Activated gamma-delta T cell treated with Interleukin-2 at 50 U/mL for 16 hours (primary cell): Measurements from ENCODE around the gene FTL.

ENCODE experiments used
- DNase-seq: peaks from one replicate; pipeline ENCODE4 v3.0.0-alpha.2; 2020

The FTL gene

DNA sequence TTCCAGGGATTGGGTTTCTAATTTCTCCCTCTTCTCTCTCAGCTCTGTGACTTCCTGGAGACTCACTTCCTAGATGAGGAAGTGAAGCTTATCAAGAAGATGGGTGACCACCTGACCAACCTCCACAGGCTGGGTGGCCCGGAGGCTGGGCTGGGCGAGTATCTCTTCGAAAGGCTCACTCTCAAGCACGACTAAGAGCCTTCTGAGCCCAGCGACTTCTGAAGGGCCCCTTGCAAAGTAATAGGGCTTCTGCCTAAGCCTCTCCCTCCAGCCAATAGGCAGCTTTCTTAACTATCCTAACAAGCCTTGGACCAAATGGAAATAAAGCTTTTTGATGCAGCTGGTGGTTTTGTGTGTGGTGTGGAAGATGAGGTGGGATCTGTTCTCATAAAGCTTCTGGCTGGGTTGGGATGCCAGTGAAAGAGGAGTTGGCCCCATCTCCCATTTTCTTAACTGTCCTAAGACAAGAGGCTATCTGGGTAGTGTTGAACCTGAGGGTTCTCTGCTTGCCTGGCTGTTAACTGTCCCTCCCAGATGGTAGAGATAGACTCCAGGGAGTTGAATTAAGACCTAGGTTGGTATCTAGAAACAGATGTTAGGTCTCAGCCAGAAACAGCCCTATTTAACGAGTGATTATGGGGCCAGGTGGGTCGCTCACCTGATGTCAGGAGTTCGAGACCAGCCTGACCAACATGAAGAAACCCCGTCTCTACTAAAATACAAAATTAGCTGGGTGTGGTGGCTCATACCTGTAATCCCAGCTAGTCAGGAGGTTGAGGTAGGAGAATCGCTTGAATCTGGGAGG, 1.6 kb downstream of the FTL start:
- DNase-seq, result no peak

DNA sequence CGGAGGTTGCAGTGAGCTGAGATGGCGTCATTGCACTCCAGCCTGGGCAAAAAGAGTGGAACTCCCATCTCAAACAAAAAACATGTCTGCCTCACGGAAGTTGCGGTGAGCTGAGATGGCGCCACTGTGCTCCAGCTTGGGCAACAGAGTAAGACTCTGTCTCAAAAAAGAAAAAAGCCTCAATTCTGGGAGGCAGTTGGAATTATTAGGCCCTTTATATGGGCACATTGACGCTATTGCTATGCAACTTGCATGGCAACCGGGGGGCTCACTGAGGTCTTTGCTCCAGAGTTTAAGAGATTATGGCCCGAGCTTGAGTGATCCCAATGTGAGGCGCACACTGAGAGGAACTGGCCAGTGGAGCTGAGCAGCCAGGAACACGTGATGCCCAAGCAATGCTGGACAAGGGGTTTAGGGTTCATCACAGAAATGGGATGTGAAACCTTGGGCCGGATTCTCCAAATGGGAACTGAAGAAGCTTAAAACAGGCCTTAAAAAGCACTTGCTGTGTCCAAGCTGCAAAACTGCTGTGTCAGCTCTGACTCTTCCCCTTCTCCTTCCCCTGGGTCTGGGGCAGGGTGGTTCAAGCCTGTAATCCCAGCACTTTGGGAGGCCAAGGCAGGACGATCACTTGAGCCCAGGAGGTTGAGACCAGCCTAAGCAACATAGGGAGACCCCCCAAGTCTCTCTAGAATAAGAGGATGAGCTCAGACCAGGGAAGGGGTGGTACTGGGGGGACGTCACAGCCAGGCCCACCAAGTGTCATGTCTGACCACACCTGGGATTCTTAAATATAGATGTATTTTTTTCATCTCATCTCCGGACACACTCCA, 2.5 kb downstream of the FTL start:
- DNase-seq, result no peak

DNA sequence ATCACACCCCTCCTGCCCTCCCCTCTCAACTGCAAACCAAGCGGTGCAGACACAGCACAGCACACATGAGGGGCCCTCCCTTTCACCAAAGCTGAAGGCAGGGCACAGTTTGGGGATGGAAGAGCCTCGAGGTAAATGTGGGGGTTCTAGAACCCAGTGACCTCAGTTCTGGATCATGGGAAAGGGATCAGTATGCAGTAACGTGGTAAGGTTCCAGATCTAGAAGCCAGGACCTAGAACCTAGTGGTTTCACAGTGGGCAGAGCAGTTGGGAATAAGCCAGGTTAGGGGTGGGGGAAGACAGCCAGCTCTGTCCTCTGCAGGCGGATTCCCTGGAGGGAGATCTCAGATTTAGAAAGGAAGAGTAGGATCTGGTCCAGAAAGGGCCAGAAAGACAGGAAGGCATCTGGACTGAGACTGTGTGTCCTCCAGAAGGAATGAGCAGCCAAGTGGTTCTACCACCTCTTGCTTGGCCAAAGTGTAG, 3.1 kb downstream of the FTL start:
- DNase-seq, result no peak

DNA sequence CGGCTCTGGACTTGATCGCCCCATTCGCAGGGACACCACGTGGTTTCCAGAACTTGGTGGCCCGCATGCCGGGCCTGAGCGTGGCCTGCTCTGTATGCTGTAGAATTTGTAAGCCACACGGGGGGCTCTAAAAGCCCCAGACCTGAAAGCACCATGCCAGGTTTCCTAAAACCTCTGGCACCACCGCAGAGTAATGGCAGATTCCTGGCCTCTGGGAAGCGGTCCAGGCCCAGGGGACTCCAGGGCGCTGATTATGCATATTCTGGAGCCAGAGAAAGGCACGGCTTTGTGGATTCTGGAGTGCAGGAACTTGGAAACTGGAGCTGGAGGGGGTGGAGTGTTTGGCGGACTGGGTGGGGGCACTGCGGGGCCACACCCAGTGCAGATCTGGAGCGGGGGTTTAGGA, 3.7 kb downstream of the FTL start:
- DNase-seq, result no peak

DNA sequence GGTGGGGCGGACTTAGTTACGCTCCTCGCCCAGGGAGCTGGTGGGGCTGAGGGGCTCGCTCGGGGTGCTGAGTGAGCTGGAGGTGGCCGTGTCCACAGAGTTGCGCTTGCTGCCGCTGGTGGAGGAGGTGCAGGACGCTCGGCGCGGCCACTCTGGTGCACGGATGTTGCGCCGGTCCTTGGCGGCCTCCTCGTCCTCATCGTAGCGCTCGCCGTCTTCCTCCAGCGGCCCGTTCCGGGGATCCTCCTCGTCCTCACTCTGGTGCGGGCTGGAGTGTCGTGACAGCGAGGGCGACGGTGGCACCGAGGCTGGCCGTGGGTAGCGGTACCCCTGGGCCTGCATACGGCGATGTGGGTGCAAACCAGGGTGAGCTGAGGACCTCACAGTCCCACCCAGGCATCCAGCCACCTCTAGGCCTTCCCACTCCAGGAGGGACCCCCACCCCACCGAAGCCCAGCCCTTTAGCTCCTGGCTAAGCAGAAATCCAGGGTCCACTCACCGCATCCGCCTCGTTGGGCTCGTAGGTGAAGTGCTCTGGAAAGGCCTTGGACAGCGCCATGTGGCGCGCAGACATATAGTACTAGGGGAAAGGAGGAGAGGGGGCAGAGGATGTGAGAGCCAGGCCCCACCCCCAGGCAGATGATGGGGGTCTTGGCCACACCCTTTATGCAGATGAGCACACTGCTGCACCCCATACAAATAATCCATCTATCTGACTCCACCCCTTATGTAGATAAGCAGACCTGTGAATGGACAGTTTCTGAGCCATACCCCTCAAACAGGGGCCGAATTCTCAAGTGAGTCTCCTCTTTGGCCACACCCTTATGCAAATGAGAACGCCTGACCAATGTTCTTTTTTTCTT, 4.4 kb downstream of the FTL start:
- no peak for DNase-seq

DNA sequence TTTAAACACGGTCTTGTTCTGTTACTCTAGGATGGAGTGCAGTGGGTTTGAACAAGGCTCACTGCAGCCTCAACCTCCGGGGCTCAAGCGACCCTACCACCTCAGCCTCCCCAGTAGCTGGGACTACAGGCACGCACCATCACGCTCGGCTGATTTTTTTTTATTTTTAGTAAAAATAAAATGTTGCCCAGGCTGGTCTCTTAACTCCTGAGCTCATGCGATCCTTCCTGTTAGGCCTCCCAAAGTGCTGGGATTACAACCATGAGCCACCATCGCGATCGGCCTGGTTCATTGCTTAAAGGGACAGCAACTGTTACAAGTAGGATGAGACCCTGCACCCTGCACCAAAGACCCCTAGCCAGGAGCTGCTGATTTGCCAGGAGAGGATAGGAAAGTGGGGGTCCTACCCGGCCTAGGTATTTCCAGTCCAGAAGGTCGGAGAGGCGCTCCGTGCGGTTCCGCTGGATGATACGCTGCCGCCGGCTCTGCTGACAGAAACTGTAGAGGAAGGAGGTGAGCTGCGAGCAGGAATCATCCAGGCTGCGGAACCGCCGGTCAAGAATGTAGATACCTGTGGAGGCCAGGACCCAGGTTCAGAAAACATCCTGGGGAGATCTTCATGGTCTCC, 5.1 kb downstream of the FTL start:
- no peak for DNase-seq

DNA sequence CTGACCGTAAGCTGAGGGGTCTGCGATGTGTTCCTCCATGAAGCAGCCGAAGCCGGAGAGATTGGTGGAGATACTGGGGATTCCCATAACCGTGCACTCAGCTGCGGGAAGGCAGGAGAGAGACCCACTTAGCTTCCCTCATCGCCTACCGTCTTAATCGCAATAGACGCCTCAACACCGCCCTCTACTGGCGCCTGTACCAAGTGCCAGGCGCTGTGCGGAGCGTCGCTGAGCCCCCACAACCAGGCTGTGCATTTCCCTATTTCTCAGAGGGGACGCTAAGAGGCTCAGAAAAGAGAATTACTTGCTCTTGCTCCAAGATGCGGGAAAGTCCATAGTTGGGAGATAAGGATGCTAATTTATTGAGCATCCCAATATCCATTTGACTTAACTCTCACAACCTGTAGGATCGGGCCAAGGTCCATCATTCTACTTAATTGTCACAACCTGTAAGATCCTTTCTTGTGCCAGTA, 5.8 kb downstream of the FTL start:
- DNase-seq, result peak; percentile 83

DNA sequence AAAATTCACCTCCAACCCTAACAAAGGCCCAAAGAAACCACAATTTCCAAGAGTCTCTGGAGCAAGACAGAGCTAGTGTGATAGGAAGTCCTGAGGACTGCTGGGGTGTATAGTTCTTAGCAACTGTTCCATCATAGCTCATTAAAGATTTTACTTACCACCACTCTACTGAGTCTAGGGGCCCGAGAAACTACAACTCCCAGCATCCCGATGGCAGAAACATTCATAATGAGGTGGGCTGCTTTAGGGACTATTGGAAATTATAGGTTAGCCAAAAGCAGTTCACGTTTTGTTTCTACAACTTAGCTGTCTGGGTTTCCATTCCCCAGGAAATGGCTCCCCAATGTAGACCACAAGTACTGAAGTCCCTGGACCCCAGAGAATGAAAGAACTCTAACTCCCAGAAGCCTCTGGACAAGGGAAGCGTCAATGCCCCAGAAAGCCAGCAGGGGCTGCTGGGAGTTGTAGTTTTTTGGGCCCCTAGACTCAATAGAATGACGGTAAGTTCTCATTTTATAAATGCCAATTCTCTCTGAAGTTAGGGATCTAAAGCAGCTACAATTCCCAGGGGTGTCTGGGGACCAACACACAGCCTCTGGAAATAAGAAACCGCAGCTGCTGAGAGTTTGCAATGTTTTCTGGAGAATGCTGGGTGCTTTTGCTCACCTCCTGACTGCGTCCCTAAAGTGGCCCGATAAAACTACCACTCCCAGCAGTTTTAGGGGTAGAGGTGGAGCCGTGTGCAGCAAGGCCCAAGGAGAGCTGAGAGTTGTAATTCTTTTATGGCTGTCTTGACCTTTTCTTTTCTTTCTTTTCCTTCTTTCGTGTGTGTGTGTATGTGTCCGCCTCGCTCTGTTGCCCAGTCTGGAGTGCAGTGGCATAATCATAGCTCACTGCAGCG, 11.1 kb downstream of the FTL start:
- DNase-seq, result no peak

DNA sequence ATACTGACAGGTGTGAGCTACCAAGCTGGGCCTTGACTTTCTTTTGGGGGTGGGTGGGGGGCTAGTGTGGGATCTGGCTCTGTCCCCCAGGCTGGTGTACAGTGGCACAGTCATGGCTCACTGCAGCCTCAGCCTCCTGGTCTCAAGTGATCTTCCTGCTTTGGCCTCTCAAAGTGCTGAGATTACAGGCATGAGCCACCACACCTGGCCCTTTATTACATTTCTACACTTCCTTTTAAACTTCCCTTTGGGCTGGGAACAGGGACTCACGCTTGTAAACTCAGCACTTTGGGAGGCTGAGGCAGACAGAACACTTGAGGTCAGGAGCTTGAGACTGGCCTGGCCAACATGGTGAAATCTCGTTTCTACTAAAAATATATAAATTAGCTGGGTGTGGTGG, 12.0 kb downstream of the FTL start:
- DNase-seq, result no peak

DNA sequence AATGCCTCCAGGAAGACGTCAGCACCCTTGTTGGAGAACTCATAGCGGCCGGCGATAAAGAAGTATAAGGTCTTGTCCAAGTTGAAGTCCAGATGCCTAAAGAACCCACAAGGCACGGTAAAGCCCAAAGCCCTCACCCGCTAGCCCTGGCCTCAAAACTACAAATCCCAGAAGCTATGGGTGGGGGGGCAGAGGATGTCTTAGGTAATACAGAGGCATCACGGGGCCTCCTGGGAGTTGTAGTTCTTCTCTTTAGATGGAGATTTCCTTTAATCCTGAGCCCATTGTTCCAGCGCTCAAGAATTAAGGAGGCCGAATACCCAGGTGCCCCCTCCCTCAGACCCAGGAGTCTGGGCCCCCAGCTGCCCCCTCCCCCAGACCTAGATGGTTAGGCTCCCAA, 17.2 kb downstream of the FTL start:
- no peak for DNase-seq

DNA sequence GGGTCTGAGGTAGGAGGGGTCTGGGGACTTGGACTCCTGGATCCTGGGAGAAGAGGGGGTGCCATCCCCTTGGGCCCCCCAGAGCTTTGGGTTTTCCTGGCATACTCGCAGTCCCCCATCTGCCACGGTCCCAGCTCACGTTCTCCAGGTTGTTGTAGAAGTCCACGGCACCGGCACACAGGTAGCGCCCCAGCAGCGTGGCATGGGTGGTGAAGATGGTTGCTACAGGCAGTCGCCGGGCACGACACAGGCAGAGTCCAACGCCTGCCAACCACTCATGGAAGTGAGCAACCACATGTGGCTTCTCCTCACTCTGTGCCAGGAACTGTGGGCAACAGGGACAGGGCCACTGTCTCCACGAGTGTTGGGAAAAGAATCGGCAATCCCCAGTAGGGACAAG, 20.6 kb downstream of the FTL start:
- DNase-seq, result no peak

DNA sequence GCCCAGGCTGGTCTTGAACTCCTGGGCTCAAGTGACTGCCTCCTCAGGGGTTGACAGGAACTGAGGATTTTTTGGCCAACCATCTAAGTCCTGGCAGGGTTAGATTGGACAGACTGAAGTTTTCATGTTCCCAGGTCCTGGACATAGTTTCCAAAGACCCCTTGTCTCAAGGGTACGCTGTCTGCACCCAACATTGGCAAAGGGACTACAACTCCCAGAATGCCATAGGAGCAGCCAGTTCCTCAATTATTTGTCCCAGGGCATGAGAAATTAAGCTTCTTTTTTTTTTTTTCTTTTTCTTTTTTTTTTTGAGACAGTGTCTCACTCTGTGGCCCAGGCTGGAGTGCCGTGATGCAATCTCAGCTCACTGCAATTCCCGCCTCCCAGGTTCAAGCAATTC, 21.1 kb downstream of the FTL start:
- DNase-seq, result no peak

DNA sequence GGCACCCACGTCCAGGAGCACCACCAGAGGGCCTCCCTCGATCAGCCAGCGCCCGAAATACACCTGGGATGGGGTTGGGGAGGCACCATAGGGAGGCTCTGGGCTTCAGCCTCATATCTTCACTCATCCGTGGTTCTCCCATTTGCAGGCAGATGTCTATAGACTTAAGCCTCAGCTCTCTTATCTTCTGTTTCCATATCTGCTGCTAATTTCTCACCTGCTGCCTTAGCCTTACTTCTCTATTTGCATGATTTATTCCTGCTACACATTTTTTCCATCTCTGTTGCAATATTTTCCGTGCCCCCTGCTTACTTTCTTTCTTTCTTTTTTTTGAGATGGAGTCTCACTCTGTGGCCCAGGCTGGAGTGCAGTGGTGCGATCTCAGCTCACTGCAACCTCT, 22.2 kb downstream of the FTL start:
- no peak for DNase-seq

DNA sequence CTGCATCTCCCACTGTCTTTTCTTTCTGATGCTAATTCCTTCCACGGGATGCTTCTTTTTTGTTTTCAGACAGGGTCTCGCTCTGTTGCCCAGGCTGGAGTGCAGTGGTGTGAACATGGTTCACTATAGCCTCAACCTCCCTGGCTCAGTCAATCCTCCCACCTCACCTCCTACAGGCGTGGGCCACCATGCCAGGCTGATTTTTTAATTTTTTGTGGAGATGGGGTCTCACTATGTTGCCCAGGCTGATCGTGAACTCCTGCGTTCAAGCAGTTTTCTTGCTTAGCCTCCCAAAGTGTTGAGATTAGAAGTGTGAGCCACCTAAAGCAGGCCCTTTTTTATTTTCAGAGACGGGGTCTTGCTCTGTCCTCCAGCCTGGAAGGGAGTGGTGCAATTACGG, 23.2 kb downstream of the FTL start:
- no peak for DNase-seq

DNA sequence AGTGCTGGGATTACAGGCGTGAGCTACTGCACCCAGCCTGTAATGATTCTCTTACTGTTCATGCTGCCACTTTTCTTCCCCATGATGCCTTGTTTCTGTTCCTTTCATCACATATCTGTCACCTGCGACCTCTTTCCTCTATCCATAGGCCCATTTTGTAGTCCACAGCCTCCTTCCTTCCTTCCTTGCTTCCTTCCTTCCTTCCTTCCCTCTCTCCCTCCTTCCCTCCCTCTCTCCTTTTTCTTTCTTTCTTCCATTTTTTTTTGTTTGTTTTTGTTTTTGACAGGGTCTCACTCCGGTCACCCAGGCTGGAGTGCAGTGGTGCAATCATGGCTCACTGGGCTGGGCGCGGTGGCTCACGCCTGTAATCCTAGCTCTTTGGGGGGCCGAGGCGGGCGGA, 23.8 kb downstream of the FTL start:
- no peak for DNase-seq

DNA sequence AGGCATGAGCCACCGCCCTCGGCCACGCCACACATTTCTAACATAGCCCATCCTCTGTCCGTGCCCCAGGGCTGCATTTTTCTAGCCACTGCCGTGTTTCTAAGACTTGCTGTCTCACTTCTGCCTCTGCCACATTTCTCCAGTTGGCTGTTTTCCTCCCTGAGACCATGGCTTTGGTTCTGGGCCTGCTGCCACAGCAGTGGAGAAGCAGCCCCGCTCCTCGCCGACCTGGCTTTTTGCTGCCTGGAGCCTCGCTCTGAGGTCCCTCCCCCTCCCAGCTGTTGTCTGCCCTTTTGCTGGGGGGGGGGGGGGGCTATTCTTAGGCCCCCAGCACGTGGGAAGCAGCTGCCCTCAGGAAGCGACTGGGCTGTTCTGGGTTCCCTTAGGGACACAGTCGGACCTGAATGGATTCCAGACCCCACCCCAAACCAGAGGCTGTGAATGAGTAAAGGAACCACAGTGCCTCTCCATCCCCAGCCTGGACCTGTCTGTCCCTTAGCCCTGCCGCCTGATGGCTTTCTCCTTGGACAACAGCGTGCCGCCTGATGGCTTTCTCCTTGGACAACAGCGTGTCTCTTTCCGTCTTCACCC, 24.7 kb downstream of the FTL start:
- DNase-seq, result no peak

DNA sequence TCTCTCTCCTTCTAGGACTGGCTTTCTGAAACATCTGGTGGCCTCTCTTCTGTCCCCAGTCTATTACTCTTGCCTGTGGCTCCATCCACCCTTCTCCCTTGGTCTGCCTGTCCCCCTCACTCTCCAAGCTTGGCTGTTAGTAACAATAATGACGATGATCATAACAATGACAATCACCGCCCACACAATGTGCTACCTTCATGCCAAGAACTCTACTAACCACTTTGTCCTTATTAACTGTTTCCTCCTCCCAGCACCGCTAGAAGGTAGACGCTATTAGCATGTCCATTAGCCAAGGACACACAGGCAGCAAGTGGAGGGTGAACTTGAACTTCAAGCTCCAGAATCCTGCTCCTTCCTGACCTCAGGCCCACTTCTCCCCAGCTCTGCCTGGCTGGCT, 25.3 kb downstream of the FTL start:
- no peak for DNase-seq

DNA sequence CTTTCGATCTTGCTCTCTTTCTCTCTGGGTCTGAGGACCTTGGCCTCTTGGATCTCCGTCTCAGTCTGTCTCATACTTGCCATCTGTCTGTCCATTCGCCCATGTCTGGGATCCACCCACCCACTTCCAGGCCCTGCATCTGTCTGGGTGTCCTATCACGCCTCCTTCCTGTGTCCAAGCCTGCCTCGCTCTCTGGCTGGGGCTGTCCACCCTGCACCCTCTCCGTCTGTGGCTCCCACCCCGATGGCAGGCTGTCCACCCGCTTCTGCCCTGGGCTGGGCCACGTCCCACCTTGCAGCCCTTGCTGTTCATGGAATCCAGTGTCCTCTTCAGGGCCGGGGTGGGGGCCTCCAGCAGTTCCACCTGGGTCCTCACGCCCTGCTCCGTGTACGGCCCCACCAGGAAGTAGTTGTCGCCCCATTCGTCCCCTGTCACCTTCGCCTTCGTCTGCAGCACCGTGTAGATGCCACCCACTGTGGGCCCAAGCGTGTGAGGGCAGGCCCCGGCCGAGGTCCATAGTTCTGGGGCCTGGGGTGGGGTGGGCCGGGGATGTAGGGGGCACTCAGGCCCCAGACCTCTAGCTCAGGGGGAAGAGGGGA, 26.0 kb downstream of the FTL start:
- DNase-seq, result no peak

DNA sequence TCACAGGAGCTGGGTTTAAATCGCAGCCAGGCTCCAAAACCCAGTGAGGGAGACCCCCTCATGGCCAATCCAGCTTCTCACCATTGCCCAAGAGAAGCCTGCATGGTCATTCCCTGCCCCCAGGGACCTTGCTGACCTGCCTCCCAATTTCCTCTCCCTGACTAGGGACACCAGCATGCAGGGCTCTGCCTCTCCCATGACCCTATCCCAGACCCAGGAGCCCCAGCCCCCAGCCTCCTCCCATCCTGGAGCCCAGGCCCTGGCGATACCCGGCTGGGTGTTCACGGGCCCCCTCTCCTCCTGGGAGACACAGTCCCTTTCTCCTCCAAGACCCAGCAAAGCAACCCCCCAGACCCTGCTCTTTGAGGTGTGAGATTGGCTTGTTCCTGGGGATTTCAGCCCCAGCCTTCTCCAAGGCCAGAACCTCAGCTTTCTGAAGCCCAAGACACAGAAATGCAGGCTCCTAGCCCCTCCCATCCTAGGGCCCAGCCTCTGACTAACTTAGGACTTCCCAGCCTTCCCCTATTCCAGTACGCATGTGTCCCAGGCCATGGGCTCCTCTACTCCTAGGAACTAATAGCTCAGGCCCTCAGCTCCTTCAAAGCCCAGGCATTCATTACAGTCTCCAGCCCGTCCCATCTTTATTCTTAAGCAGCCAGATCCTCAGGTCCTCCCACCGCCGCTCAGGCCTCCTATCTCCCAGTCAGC, 26.9 kb downstream of the FTL start:
- no peak for DNase-seq

DNA sequence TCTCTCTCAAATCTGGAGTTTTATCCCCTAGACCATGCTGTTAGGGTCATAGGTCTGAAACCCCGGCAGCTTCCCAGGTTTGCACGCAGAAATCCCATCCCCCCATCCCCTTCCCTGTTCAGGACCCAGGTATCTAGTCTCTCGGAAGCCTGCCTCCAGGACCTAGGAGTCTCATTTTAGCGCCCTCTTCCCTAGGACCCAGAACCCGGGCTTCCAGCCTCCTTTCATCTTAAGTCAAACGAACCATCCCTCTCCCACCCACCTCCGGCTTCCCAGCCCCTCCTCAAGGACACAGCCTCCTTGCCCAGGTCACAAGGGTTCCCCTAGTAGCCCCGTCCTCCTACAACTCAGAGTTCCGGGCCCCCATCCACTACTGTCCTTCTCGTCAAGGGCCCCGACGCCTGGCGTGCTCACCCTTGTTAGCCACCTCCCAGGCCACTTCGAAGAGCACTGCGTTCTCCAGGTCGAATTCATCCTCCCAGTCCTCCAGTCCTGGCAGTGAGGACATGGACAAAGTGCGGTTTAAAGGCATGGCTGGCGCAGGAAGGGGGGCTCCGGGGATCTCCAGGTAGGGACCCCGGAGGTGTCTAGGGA, 27.6 kb downstream of the FTL start:
- no peak for DNase-seq
